HEK293 (cell line): ENCODE results near the gene COX6A1.

Experiments
- CTCF ChIA-PET: fragments of 350-600 bp; formaldehyde crosslinking; extraction: SDS; loops from one replicate; lab custom pipeline; 2021; ENCODE audit warnings: antibody characterized with exemption; lab: Yijun Ruan, JAX
- POLR2A ChIA-PET: fragments of 300-600 bp; formaldehyde crosslinking; extraction: SDS; loops from one replicate; lab custom pipeline; 2020; ENCODE audit warnings: antibody characterized with exemption, inconsistent platforms; lab: Yijun Ruan, JAX
- H3K27ac ChIP-seq: fragments of 200-500 bp; sonication (Bioruptor generic); 2 replicates; pipeline ENCODE4 v1.5.1; 2014; ENCODE audit warnings: low read depth, low read length, control low read depth, inconsistent platforms; ENCODE audit errors: extremely low read depth
- H3K36me3 ChIP-seq, 2 experiments: fragments of 200-500 bp in 1 of 2; sonication (Bioruptor generic) in 1 of 2; 1 replicate in 1 of 2; 2 replicates in 1 of 2; pipeline ENCODE4 v1.5.1; 2014 to 2017; ENCODE audit warnings: inconsistent platforms in 2 of 2, low read length in 2 of 2; ENCODE audit not compliant: control insufficient read depth in 2 of 2, insufficient read depth in 1 of 2
- H3K4me1 ChIP-seq: fragments of 200-500 bp; sonication (Bioruptor generic); 2 replicates; pipeline ENCODE4 v1.5.1; 2014; ENCODE audit warnings: mild to moderate bottlenecking, low read length, inconsistent platforms; ENCODE audit not compliant: control insufficient read depth, insufficient read depth
- H3K4me3 ChIP-seq: 2 replicates; pipeline ENCODE4 v1.5.1; 2011; ENCODE audit warnings: low read depth, mild to moderate bottlenecking, control low read depth, low read length, moderate library complexity
- H3K9me3 ChIP-seq: fragments of 200-500 bp; sonication (Bioruptor generic); 2 replicates; pipeline ENCODE4 v1.5.1; 2014; ENCODE audit warnings: low read depth, low read length, inconsistent platforms; ENCODE audit not compliant: control insufficient read depth, insufficient read depth
- KLF17 ChIP-seq: fragments of 450-650 bp; formaldehyde crosslinking; IDR thresholded peaks from 2 replicates; pipeline ENCODE4 v1.5.1; 2016; ENCODE audit warnings: missing biosample characterization, missing genetic modification characterization
- SALL2 ChIP-seq: fragments of 450-650 bp; formaldehyde crosslinking; IDR thresholded peaks from 2 replicates; pipeline ENCODE4 v1.5.0; 2017; ENCODE audit warnings: missing biosample characterization, mild to moderate bottlenecking, missing genetic modification characterization, borderline replicate concordance
- SCRT1 ChIP-seq: fragments of 450-650 bp; formaldehyde crosslinking; IDR thresholded peaks from 2 replicates; pipeline ENCODE4 v1.5.1; 2016; ENCODE audit warnings: missing biosample characterization, missing genetic modification characterization, borderline replicate concordance
- ZNF223 ChIP-seq: fragments of 450-650 bp; formaldehyde crosslinking; IDR thresholded peaks from 2 replicates; pipeline ENCODE4 v1.5.1; 2016; ENCODE audit warnings: missing biosample characterization, missing genetic modification characterization
- ZNF324 ChIP-seq: fragments of 450-650 bp; formaldehyde crosslinking; IDR thresholded peaks from 2 replicates; pipeline ENCODE4 v1.5.1; 2016; ENCODE audit warnings: missing biosample characterization, missing genetic modification characterization
- ZNF341 ChIP-seq: fragments of 450-650 bp; formaldehyde crosslinking; IDR thresholded peaks from 2 replicates; pipeline ENCODE4; 2016; ENCODE audit warnings: low read depth, missing biosample characterization, missing genetic modification characterization
- ZNF394 ChIP-seq: fragments of 450-650 bp; formaldehyde crosslinking; IDR thresholded peaks from 2 replicates; pipeline ENCODE4 v1.5.1; 2016; ENCODE audit warnings: missing biosample characterization, missing genetic modification characterization, mild to moderate bottlenecking, moderate library complexity, borderline replicate concordance
- ZNF404 ChIP-seq: fragments of 450-650 bp; formaldehyde crosslinking; IDR thresholded peaks from 2 replicates; pipeline ENCODE4 v1.5.1; 2017; ENCODE audit warnings: missing biosample characterization, missing genetic modification characterization
- ZNF433 ChIP-seq: fragments of 450-650 bp; formaldehyde crosslinking; IDR thresholded peaks from 2 replicates; pipeline ENCODE4 v1.5.1; 2016; ENCODE audit warnings: missing biosample characterization, missing genetic modification characterization, low read depth
- ZNF488 ChIP-seq: fragments of 450-650 bp; formaldehyde crosslinking; IDR thresholded peaks from 2 replicates; pipeline ENCODE4 v1.5.1; 2016; ENCODE audit warnings: missing biosample characterization, missing genetic modification characterization
- ZNF518A ChIP-seq: fragments of 450-650 bp; formaldehyde crosslinking; conservative IDR thresholded peaks from 2 replicates; pipeline ENCODE4 v1.5.1; 2016; ENCODE audit warnings: low read depth, missing biosample characterization, missing genetic modification characterization
- ZNF555 ChIP-seq: fragments of 450-650 bp; formaldehyde crosslinking; conservative IDR thresholded peaks from 2 replicates; pipeline ENCODE4 v1.5.1; 2017; ENCODE audit warnings: missing biosample characterization, mild to moderate bottlenecking, missing genetic modification characterization, inconsistent platforms
- ZNF777 ChIP-seq: fragments of 450-650 bp; formaldehyde crosslinking; IDR thresholded peaks from 2 replicates; pipeline ENCODE4 v1.5.1; 2017; ENCODE audit warnings: missing biosample characterization, missing genetic modification characterization, borderline replicate concordance
- ZNF792 ChIP-seq: fragments of 450-650 bp; formaldehyde crosslinking; IDR thresholded peaks from 2 replicates; pipeline ENCODE4 v1.5.1; 2016; ENCODE audit warnings: missing biosample characterization, missing genetic modification characterization
- ZSCAN18 ChIP-seq: fragments of 450-650 bp; formaldehyde crosslinking; IDR thresholded peaks from 2 replicates; pipeline ENCODE4 v1.5.1; 2016; ENCODE audit warnings: missing biosample characterization, missing genetic modification characterization
- ZSCAN5A ChIP-seq: fragments of 450-650 bp; formaldehyde crosslinking; IDR thresholded peaks from 2 replicates; pipeline ENCODE4 v1.5.1; 2016; ENCODE audit warnings: missing biosample characterization, missing genetic modification characterization

Gene COX6A1

GRCh38 chr12:120475643-120476042 lies 37.7 kb downstream of the COX6A1 start (continued):
- TF ChIP-seq ZSCAN5A (tag by site-specific recombination): no peak
- no peak for TF ChIP-seq ZNF223
- TF ChIP-seq ZNF324 (tag by site-specific recombination): no peak
- no peak for TF ChIP-seq ZNF777 (tag by site-specific recombination)
- no peak for TF ChIP-seq KLF17
- TF ChIP-seq ZNF792 (tag by site-specific recombination): no peak
- no peak for TF ChIP-seq ZNF518A (tag by site-specific recombination)
- no peak for TF ChIP-seq SCRT1 (tag by site-specific recombination)

- POLR2A ChIA-PET: interaction anchor here (0.5 to 1.7 kb wide), 3 partner anchors 17 to 139 kb away, joined by 5 to 7 read pairs (median 7); partner anchors contain the start of gene DYNLL1
Measured at GRCh38 chr12:120479458-120479857, 41.5 kb downstream of the COX6A1 start.

GRCh38 chr12:120480211-120480610 lies 42.3 kb downstream of the COX6A1 start:
- Histone ChIP-seq H3K9me3 (no peaks in the 10 kb centered on the region), H3K27ac (no peak overlapping the region), H3K36me3 (peaks cover 0 to 11% of the 10 kb centered on the region in 2 experiments; a peak in 2 of 3 replicates), H3K4me1 (no peaks in the 10 kb centered on the region), H3K4me3 (no peak overlapping the region)
- ChIA-PET POLR2A (interaction anchor here (1.0 to 1.7 kb wide), 2 partner anchors 16 to 44 kb away, joined by 5 to 7 read pairs; partner anchors contain the start of gene DYNLL1), CTCF (no interaction called here)
- no peak for TF ChIP-seq ZNF404 (tag by site-specific recombination)
- no peak for TF ChIP-seq ZNF433
- no peak for TF ChIP-seq ZNF555 (tag by site-specific recombination)
- no peak for TF ChIP-seq ZNF488 (tag by site-specific recombination)
- peak; percentile 92 for TF ChIP-seq ZNF394 (tag by site-specific recombination)

More at GRCh38 chr12:120479458-120479857, 41.5 kb downstream of the COX6A1 start:
- Histone ChIP-seq H3K4me1 (peaks cover 4% of the 10 kb centered on the region; the same call in 1 of the 2 replicates), H3K36me3 (peaks cover 0 to 11% of the 10 kb centered on the region in 2 experiments; a peak in 2 of 3 replicates), H3K9me3 (no peaks in the 10 kb centered on the region), H3K4me3 (no peak overlapping the region), H3K27ac (no peak overlapping the region)
- no peak for TF ChIP-seq ZSCAN18 (tag by site-specific recombination)
- TF ChIP-seq SALL2 (tag by site-specific recombination): no peak
- TF ChIP-seq ZNF341 (tag by site-specific recombination): peak; percentile 52
- TF ChIP-seq ZNF555 (tag by site-specific recombination): no peak
- TF ChIP-seq ZNF777 (tag by site-specific recombination): no peak
- CTCF ChIA-PET: no interaction called here
